ENCODE data around the gene FLNC. TPM values are rescaled to one million over a fixed set of nuclear protein-coding genes. Genes with fewer than 3 reads are reported as not detected.

Gene FLNC
- total and polyA plus RNA-seq, 2 of the 4 experiments (the other 2 are of a cell fraction) = 116 to 154 TPM

DNA sequence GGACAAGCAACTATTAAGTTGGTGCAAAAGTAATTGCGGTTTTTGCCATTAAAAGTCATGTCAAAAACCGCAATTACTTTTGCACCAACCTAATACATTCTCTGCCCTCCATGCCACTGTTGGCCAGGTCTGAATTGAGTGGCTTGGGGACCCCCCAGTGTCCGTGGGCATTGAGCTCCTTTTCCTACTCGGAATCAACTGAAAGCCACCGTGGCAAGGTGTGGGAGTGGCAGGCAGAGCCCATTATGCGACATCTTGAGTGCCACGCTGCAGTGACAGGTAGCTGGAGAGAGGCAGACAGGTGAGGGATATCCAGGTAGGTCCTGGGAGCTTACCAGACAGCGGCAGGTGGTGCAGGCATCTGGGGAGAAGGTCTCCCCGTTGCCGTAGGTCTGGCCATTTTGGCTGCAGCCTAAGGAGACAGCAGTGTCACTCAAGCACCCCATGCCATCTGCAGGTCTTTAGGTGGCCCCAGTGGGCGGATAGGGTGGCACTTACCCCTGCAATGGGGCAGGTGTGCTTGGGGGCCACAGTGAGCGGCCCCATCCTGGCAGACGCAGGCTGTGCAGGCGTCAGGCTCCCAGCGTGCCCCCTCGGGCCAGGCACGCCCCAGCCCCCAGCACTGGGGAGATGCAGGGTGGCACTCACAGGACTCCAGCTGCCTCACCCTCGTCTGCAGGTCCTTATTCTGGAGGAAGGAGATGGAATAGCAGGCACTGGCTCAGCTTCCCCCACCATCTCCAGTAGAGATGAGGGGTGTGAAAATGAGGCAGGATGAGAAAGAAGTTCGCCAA is 76.8 kb downstream of the FLNC start:
- H3K9me3 ChIP-seq (ENCODE audit: control insufficient read depth, insufficient read depth, low read length) = no peaks in the 10 kb centered on the region
- no peak overlapping the region for H3K23ac ChIP-seq (ENCODE audit: low read depth, low read length)
- TF ChIP-seq RCOR1 (IDR thresholded peaks at IDR 0.05; ENCODE audit: insufficient replicate concordance, low read length) (no peak), CEBPB (IDR thresholded peaks at IDR 0.05; ENCODE audit: low read depth, low read length) (no peak), MXI1 (IDR thresholded peaks at IDR 0.05; ENCODE audit: borderline replicate concordance, low read depth, low read length) (no peak), BHLHE40 (IDR thresholded peaks at IDR 0.05; ENCODE audit: low read depth, low read length) (no peak), NFE2L2 (IDR thresholded peaks at IDR 0.05; ENCODE audit: low read depth, low read length) (no peak), RAD21 (IDR thresholded peaks at IDR 0.05; ENCODE audit: low read length) (no peak), MAZ (IDR thresholded peaks at IDR 0.05; ENCODE audit: borderline replicate concordance, low read depth, low read length) (no peak), FOS (IDR thresholded peaks at IDR 0.05; ENCODE audit: low read depth, low read length) (no peak)
- TF ChIP-seq, protein P1, sequence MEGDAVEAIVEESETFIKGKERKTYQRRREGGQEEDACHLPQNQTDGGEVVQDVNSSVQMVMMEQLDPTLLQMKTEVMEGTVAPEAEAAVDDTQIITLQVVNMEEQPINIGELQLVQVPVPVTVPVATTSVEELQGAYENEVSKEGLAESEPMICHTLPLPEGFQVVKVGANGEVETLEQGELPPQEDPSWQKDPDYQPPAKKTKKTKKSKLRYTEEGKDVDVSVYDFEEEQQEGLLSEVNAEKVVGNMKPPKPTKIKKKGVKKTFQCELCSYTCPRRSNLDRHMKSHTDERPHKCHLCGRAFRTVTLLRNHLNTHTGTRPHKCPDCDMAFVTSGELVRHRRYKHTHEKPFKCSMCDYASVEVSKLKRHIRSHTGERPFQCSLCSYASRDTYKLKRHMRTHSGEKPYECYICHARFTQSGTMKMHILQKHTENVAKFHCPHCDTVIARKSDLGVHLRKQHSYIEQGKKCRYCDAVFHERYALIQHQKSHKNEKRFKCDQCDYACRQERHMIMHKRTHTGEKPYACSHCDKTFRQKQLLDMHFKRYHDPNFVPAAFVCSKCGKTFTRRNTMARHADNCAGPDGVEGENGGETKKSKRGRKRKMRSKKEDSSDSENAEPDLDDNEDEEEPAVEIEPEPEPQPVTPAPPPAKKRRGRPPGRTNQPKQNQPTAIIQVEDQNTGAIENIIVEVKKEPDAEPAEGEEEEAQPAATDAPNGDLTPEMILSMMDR (conservative IDR thresholded peaks at IDR 0.05; ENCODE audit: low read depth, low read length) = no peak
- no peak overlapping the region for H3K27ac ChIP-seq (ENCODE audit: insufficient read depth, low read length)
- H2BK20ac ChIP-seq (ENCODE audit: low read depth, low read length) = no peak overlapping the region
- ATAC-seq (ENCODE audit: low read depth) (no peak), DNase-seq (no peak)
- H3K4ac ChIP-seq (ENCODE audit: low read depth, low read length) = no peak overlapping the region
- no peak overlapping the region for H2BK15ac ChIP-seq (ENCODE audit: low read depth, low read length)
- H4K5ac ChIP-seq (ENCODE audit: low read depth, low read length) = no peak overlapping the region
- H2AFZ ChIP-seq (replicated peaks; ENCODE audit: low read length, poor library complexity) = no peak overlapping the region
- H3K4me2 ChIP-seq (ENCODE audit: low read depth, low read length) = no peak overlapping the region
- BruUV-seq (replicated peaks) = no TSS peak
- in situ Hi-C loops (cut with MboI; ENCODE audit: low sequenced_read_pairs) = no loop called here
- dilution Hi-C loops (cut with HindIII; ENCODE audit: low sequenced_read_pairs, unreplicated experiment) = no loop called here
- no peak overlapping the region for H3K18ac ChIP-seq (ENCODE audit: low read depth, low read length)
- CTCF ChIA-PET = interaction anchor here (1.0 kb wide), 1 partner anchor 184 kb away, joined by 4 read pairs; no protein-coding TSS in a partner anchor
- H3K27me3 ChIP-seq (ENCODE audit: control insufficient read depth, insufficient read depth, low read length) = peaks cover 54% of the 10 kb centered on the region
- no peak overlapping the region for H2BK120ac ChIP-seq (ENCODE audit: low read depth, low read length)
- no peaks in the 10 kb centered on the region for H3K4me1 ChIP-seq (ENCODE audit: control insufficient read depth, insufficient read depth, low read length)
- H3K9ac ChIP-seq (ENCODE audit: low read depth, low read length) = no peak overlapping the region
- no peak overlapping the region for H4K8ac ChIP-seq (ENCODE audit: low read depth in 2 of 2, low read length in 2 of 2)
- intact Hi-C loops (cut with micrococcal nuclease) = no loop called here
- H2BK5ac ChIP-seq (ENCODE audit: low read depth, low read length, poor library complexity, severe bottlenecking) = no peak overlapping the region
- no peak overlapping the region for H3K56ac ChIP-seq (ENCODE audit: extremely low read depth, insufficient read depth, low read length)
- H3K4me3 ChIP-seq (ENCODE audit: insufficient read depth, low read depth, low read length) = no peak overlapping the region
- H4K91ac ChIP-seq (ENCODE audit: insufficient read depth, low read depth, low read length) = no peak overlapping the region
- H2AK9ac ChIP-seq (replicated peaks; ENCODE audit: low read depth, low read length, poor library complexity) = no peak overlapping the region
- no peak overlapping the region for H2AK5ac ChIP-seq (ENCODE audit: low read depth, low read length)
- H3K79me1 ChIP-seq (ENCODE audit: low read depth in 1 of 2, low read length in 2 of 2) = no peaks in the 10 kb centered on the region
- H4K20me1 ChIP-seq (ENCODE audit: insufficient read depth, low read length) = no peaks in the 10 kb centered on the region
- H3K9me1 ChIP-seq (ENCODE audit: insufficient read depth, low read length) = no peaks in the 10 kb centered on the region
- no peak overlapping the region for H3K14ac ChIP-seq (replicated peaks; ENCODE audit: low read depth, low read length)
- H3K36me3 ChIP-seq (ENCODE audit: control insufficient read depth, insufficient read depth, low read length) = no peaks in the 10 kb centered on the region
- POLR2A ChIA-PET (ENCODE audit: unreplicated experiment) = no interaction called here
- WGBS, 2 experiments (ENCODE audit: extremely low coverage in 2 of 2, insufficient read length in 1 of 2) = 80% methylated on average over 1 of the region's 19 CpGs; no CpG with 5 or more reads in 1 of the 2 experiments

Data from IMR-90 (cell line).